Loucy (cell line): Measurements from ENCODE around the gene SNX24.

ENCODE experiments used
- H2AFZ ChIP-seq: fragments of 200-600 bp; sonication (generic); 2 replicates; pipeline ENCODE4 v1.6.0; 2016; ENCODE audit warnings: antibody characterized with exemption, mild to moderate bottlenecking, low read length, moderate library complexity
- H3F3A ChIP-seq: fragments of 200-600 bp; 2 replicates; pipeline ENCODE4 v1.6.0; 2016; ENCODE audit warnings: antibody characterized with exemption, low read depth, mild to moderate bottlenecking
- H3K27me3 ChIP-seq: fragments of 200-600 bp; sonication (generic); 2 replicates; pipeline ENCODE4 v1.6.1; 2014; ENCODE audit warnings: low read length, mild to moderate bottlenecking; ENCODE audit not compliant: insufficient read depth, poor library complexity, severe bottlenecking
- H3K36me3 ChIP-seq: fragments of 200-600 bp; sonication (generic); 2 replicates; pipeline ENCODE4 v1.6.1; 2016; ENCODE audit warnings: low read length; ENCODE audit not compliant: insufficient read depth
- H3K4me1 ChIP-seq: fragments of 200-600 bp; sonication (generic); 2 replicates; pipeline ENCODE4 v1.5.1; 2014; ENCODE audit warnings: low read length, mild to moderate bottlenecking; ENCODE audit not compliant: insufficient read depth, poor library complexity, severe bottlenecking
- H3K4me2 ChIP-seq: fragments of 200-600 bp; sonication (generic); 2 replicates; pipeline ENCODE4 v1.6.0; 2014; ENCODE audit warnings: antibody characterized with exemption, low read length, low read depth, mild to moderate bottlenecking; ENCODE audit not compliant: poor library complexity, severe bottlenecking
- H3K4me3 ChIP-seq: fragments of 200-600 bp; sonication (generic); 2 replicates; pipeline ENCODE4 v1.5.1; 2014; ENCODE audit warnings: low read length, mild to moderate bottlenecking, mixed read lengths; ENCODE audit not compliant: poor library complexity, severe bottlenecking
- H3K79me2 ChIP-seq: fragments of 200-600 bp; sonication (generic); 2 replicates; pipeline ENCODE4 v1.6.1; 2014; ENCODE audit warnings: low read length; ENCODE audit not compliant: insufficient read depth
- H3K9ac ChIP-seq: fragments of 200-600 bp; sonication (generic); 2 replicates; pipeline ENCODE4 v1.6.0; 2014; ENCODE audit warnings: mild to moderate bottlenecking, low read depth, low read length, moderate library complexity; ENCODE audit not compliant: poor library complexity, severe bottlenecking
- H3K9me2 ChIP-seq: fragments of 200-600 bp; sonication (generic); replicated peaks from 2 replicates; pipeline ENCODE4 v1.6.1; 2016; ENCODE audit warnings: low read depth, low read length, mixed read lengths
- H3K9me3 ChIP-seq: fragments of 200-600 bp; sonication (generic); 2 replicates; pipeline ENCODE4 v1.6.1; 2014; ENCODE audit warnings: mild to moderate bottlenecking, antibody characterized with exemption, low read length, low read depth; ENCODE audit not compliant: insufficient read depth
- H4K20me1 ChIP-seq: fragments of 200-600 bp; sonication (generic); 2 replicates; pipeline ENCODE4 v1.6.0; 2014; ENCODE audit warnings: antibody characterized with exemption, low read length, mild to moderate bottlenecking; ENCODE audit not compliant: insufficient read depth, poor library complexity, severe bottlenecking
- CTCF ChIP-seq: fragments of 200-600 bp; sonication (generic); conservative IDR thresholded peaks from 2 replicates; pipeline ENCODE4 v1.5.1; 2014; ENCODE audit warnings: mild to moderate bottlenecking, antibody characterized with exemption, low read length
- EZH2phosphoT487 ChIP-seq: fragments of 200-600 bp; IDR thresholded peaks from 2 replicates; pipeline ENCODE4 v1.6.1; 2018; ENCODE audit warnings: antibody characterized with exemption, mild to moderate bottlenecking, moderate library complexity, borderline replicate concordance

Gene SNX24

GRCh38 chr5:122929001-122929400 is 83.6 kb downstream of the SNX24 start:
- Histone ChIP-seq H3K36me3 (no peaks in the 10 kb centered on the region), H3K9me2 (no peaks in the 10 kb centered on the region), H3K9ac (no peak overlapping the region), H3K27me3 (no peaks in the 10 kb centered on the region), H3K4me2 (no peak overlapping the region), H3K4me3 (no peak overlapping the region), H3K4me1 (peaks cover 6% of the 10 kb centered on the region), H3F3A (no peaks in the 10 kb centered on the region), H3K79me2 (no peaks in the 10 kb centered on the region), H2AFZ (no peak overlapping the region), H3K9me3 (no peaks in the 10 kb centered on the region), H4K20me1 (no peaks in the 10 kb centered on the region)
- TF ChIP-seq CTCF = no peak
- TF ChIP-seq EZH2phosphoT487 = no peak

DNA sequence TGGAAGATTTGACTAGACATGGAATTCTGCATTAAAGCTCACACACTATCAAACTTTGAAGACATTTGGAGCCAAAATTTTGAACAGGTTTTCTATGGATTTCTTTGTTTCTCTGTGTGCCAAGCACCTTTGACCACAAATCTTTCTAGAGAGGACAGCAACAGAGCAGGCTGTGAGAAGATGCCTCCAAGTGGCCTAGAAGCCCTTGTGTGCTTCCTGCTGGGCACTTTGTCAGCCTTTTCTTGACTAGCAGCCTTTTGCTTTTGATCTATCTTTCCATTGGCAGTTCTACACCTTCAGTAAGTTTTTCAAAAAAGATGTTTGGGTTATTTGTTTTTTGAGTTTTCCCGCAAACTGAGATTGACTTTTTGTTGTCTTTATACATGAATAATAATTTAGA is 84.6 kb downstream of the SNX24 start:
- Histone ChIP-seq H3K27me3 (no peaks in the 10 kb centered on the region), H2AFZ (no peak overlapping the region), H3K9ac (no peak overlapping the region), H3K4me1 (peaks cover 6% of the 10 kb centered on the region), H3K79me2 (no peaks in the 10 kb centered on the region), H3K9me2 (no peaks in the 10 kb centered on the region), H4K20me1 (no peaks in the 10 kb centered on the region), H3F3A (no peaks in the 10 kb centered on the region), H3K36me3 (no peaks in the 10 kb centered on the region), H3K4me3 (no peak overlapping the region), H3K9me3 (no peaks in the 10 kb centered on the region), H3K4me2 (no peak overlapping the region)
- TF ChIP-seq EZH2phosphoT487 = no peak
- no peak for TF ChIP-seq CTCF

DNA sequence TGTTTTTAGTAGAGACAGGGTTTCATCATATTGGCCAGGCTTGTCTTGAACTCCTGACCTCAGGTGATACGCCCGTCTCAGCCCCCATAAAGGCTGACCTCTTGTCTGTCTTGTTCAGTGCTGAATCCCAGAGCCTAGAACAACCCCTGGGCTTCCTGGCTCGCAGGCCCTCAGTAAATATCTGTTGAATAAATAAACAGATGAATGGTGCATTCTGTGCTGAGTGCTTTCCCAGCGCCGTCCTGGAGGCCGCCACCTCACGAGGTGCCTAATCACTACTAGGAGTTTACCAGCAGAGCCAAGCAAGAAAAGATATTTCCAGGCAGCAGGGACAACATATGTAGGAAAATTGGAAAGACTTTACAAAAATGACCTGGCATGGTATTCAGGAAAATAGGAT is 88.5 kb downstream of the SNX24 start:
- Histone ChIP-seq H3K9me2 (no peaks in the 10 kb centered on the region), H4K20me1 (no peaks in the 10 kb centered on the region), H3K36me3 (no peaks in the 10 kb centered on the region), H3K4me1 (peaks cover 4% of the 10 kb centered on the region), H3K9me3 (no peaks in the 10 kb centered on the region), H3K27me3 (no peaks in the 10 kb centered on the region), H3K9ac (no peak overlapping the region), H3K79me2 (no peaks in the 10 kb centered on the region), H3K4me2 (no peak overlapping the region), H3K4me3 (no peak overlapping the region), H2AFZ (no peak overlapping the region), H3F3A (no peaks in the 10 kb centered on the region)
- no peak for TF ChIP-seq EZH2phosphoT487
- TF ChIP-seq CTCF = no peak
